HG02970 (cell line): ENCODE data around the gene CNOT2.

Source experiments
- ATAC-seq: cut with Tn5 transposase; IDR thresholded peaks from one replicate; pipeline ENCODE4 v1.9.1; 2021; ENCODE audit warnings: mild to moderate bottlenecking, moderate library complexity, moderate number of reproducible peaks; ENCODE audit not compliant: unreplicated experiment, low FRiP score

CNOT2 gene

DNA sequence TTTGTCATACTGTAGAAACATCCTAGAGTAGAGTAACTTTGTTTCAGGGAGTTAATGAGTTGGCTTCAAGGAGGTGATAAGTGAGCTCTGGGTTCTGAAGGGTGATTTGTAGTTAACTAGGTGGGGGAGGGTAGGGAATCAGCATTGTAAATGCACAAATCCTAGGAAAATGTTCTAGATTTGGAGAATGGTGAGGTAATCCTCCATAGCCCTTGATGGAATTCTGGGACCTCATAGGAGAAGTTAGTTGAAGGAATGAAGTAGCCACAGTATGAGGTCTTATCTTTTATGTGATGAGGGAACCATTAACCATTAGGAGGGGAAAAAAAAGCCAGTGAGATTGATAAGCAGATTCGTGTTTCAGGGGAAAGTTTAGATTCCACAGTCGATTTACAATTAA is 8.0 kb downstream of the CNOT2 start:
- ATAC-seq = no peak

DNA sequence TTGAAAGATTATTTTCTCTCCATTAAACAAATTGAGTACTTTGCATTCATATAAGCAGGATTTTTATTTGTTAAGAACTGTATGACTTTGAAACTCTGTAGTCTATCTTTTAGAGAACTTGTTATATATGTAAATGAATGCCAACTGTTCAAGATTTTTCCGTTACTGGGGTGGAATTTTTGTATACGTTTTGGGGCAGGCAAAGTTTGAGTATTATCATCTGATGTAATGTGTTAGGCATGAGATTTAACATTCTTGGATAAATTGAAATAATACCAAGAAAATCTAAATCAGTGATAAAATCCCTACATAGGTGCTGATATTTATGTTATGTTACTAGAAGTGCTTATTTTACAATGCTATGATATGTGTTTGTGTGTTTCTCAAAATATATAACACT is 8.4 kb downstream of the CNOT2 start:
- ATAC-seq = no peak

DNA sequence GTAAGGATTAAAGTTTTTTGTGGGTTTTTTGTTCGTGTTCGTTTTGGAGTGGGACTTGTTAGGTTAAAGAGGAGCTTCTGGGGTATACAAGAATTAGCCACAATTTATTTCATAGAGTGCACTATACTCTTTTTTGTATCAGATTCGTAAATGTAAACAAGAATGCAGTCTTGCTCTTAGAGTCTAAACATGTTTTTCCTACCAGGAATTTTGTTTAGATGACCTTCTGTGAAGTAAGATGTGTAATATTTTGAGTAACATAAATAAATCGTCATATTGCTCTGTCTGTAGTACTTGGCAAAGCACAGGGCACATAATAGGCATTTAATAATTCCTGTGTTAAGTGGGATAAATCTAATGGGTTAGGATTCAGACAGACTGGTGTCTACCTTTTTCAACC is 9.6 kb downstream of the CNOT2 start:
- no peak for ATAC-seq

DNA sequence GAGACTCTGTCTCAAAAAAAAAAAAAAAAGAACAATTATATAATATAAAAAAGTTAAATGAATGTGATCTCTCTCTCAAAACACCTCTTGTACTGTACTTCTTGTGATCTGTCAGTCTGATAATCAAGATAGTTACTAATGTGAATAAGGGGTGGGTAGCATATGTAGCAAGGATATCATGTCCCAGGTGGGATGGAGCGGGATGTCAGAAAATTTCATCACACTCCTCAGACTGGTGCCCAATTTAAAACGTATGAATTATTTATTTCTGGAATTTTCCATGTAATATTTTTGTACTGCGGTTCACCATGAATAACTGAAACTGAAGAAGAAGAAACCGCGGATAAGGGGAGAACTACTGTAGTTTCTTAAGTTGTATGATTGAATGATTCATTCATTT is 11.0 kb downstream of the CNOT2 start:
- ATAC-seq = no peak

DNA sequence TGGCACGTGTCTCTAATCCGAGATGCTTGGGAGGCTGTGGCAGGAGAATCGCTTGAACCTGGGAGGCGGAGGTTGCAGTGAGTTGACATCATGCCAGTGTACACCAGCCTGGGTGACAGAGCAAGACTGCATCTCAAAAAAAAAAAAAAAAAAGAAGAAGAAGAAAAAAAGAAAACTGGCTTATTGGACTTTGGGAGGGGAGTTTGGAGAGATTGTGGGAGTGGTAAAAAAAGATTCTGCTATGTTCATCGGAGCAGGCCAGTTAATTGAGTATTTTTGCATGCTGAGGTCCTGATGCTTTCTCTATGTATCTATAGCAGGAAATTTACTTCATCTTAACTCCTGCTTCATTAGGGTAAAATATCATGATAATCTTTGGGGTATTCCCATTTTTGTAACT is 11.6 kb downstream of the CNOT2 start:
- no peak for ATAC-seq

DNA sequence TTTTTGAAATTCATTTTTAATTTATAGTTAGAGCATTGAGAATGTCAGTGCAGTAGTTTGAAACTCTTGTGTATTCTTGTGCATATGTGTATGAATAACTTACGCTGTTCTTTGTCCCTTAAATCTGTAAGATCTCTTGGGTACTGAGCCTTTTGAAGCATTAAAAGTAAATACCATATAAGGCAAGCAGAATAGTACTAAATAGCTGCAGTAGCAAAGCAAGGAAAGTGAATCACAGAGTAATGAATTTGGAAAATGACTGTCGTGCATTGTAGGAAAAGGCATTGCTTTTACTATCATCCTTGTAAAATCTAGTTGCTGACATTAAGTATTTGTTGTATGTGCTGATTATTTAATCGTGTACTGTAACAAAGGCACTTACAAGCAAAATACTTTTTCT is 12.1 kb downstream of the CNOT2 start:
- no peak for ATAC-seq

DNA sequence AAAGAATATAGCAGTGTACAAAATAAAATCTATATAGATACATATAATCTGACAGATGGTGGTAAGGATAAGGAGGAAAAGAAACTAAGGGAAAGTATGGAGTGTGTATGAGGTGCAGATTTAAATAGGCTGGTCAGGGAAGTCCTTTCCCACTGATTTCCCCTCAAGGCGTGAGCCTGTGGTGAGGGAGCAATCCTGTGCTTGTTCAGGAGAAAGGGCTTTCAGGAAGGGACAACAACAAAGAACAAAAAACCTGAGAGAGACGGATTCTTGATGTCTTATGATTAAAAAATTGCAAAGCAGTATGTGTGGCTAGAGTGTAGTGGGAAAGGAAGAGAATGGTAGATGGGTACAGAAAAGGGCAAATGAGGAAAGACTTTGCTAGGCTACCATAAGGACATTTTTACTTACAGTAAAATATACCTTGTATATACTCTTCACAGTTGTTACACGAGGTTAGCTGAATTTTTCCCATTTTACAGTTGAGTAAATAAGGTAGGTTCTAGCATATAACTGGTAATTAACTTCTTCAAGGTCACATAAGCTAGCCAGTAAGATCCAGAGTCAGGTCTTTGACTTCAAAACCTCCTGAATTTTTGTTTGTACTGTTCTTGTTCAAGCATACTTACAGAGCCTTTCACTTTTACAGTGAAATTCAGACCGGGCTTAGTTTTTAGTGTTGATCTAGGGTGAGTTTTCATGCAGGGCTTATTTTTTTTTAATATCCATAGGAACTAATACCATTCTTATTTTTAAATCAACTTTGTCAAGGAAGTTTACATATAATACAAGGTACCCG is 15.6 kb downstream of the CNOT2 start:
- no peak for ATAC-seq

DNA sequence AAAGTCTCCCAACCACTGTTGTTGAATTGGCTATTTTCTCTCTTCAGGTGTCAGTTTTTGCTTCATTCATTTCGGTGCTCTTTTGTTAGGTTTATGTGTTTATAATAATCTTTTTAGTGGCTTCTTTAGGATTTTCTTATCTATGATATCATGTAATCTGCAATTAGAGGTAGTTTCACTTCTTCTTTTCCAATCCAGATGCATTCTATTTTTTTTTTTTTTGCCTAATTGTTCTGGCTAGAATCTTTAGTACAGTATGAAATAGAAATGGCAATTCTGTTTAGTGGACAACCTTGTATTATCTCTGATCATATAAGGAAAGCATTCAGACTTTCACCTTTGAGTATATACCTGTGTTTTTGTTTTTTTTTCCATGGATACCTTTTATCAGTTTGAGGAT is 17.4 kb downstream of the CNOT2 start:
- ATAC-seq = no peak

DNA sequence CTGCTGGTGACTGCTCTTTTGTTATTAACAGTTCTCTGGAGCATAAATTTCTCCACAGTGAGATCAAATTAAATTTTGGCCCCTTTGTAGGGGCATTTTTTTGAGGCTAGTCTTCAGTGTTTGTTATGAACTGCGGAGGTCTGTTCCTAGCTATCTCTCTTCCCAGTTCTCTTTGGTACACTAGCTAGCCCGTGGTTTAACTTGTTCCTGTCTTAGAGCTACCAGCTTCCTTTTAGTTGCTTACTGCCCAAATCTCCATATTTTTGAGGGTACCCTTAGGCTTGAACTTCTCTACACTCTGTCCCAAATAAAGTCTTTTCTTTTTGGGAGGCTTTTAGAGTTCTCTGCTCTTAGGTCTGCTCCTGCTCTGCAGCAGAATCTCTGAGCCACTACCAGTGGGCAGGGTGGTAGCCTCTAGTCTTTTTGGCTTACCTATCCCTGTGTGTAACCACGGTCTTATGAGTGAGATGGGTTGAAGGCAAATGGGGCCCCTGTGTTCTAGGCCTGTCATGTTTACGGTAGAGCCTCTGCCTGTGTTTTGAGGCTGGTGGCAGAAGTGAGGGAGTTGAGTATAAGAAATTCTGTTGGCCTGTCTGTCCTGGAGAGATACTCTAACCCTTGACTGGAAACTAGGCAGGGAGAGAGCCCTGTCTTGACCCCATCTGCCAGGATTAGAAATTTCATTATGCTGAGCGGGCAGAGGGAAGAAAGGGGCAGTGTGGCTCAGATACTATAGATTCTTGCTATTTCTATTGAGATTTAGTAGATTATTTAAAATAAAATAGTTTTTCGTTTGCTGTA is 21.0 kb downstream of the CNOT2 start:
- ATAC-seq = no peak

DNA sequence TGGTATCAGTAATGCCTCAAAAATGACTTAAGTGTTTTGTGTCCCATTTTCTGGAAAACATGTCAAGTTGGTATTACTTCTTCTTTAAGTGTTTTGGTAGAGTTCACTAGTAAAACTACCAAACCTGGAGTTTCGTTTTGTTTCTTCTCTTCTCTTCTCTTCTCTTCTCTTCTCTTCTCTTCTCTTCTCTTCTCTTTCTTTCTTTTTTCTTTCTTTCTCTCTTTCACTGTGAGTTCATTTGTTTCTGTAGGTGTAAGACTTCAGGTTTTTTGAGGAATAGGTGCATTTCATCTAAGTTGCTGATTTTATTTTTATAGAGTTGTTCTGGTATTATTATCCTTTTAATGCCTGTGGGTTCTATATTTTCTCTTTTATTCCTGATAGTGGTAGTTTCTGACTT is 21.9 kb downstream of the CNOT2 start:
- ATAC-seq = no peak

DNA sequence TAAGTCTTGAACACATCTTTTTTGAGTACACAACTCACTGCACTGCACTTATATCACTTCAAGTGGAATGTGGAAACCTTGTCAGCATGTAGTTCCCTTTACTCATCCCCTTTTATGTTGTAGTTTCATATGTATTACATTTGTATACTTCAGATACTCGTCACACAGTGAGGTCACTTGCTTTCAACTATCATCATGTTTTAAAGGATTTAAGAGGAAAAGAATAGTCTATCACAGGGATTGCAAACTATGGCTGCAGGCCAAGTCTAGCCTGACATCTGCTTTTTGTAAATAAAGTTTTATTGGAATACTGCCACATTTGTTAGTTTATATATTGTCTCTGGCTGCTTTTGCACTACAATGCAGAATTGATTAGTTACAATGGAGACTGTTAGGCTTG is 24.3 kb downstream of the CNOT2 start:
- no peak for ATAC-seq

DNA sequence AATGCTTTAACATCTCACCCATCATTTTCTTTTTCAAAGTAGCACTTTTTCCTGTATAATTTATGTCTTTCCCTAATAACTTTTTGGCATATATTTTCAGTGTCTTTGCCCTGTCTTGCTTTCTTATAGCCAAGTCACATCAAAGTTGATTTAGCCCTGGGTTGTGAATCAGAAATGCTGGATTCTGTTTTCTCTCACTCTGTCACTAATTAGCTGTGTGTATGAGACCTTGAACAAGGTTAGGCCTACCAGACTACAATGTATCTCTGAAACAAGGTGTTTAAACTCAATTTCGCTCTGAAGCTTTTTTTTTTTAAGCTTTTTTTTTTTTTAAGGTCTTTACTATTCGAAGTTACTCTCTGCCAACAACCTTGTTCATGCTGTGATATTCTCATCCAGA is 25.7 kb downstream of the CNOT2 start:
- no peak for ATAC-seq

DNA sequence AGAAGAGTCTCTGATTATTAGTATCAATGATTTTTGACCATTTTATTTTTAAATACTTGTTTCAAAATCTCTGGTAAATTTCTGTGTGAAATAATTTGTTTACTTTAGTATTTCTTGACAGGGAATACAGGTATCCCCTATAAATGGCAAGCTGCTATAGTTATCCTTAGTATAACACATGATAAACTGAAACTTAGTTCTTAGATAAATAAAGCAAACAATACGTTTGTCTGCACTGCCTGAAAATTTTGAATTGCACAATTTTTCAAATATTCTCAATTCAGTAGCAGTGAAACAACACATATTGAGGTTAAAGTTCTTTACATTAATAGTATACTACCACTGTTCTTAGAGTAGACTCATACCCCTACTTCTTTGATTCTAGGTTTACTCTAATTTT is 26.9 kb downstream of the CNOT2 start:
- no peak for ATAC-seq

DNA sequence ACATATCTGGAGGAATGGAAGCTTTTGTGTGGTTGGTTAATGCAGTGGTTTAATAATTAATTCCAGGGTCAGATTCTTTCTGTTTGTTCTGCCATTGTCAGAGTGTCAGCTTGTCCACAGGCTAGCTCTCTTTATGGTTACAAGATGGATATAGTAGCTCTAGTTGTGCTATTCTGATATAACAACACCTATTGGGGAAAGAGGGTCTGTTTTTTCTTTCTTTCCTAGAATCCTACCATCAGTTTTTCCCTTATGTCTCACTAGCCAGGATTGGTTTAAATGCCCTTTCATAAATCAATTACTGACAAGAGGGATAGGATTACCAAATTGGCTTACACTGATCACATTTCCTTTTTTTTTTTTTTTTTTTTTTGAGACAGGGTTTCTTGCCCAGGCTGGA is 27.8 kb downstream of the CNOT2 start:
- ATAC-seq = no peak

DNA sequence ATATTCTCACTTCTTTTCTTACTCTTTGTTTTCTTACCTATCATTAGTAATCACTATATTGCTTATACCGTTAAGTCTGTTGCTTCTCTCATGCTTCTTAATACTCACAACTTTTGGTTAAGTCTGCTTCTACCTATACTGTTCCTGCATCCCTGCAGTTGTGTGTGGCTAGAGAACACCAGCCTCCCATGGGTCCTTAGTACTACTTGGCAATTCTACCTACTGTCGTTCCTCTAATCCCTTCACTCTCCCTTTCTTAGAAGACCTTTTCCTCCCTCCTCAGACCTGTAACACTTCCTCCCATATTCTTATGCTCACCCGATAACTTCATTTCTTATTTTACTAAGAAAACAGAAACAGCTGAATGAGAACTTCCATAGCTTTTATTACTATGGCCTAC is 29.3 kb downstream of the CNOT2 start:
- no peak for ATAC-seq

DNA sequence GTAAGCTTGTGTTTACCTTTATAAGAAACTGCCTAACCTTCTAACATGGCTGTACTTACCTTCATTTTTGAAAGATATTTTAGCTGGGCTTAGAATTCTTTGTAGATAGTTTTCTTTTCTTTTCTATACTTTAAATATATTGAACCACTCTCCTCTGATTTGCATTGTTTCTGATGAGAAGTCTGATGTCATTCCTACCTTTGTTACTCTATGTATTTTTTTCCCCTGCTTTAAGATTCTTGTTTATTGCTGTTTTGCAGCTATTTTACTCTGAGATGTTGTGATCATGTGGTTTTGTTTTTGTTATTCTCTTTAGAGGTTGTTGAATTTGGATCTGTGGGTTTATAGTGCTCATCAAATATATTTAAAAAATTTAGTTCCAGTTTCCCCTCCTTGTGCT is 31.8 kb downstream of the CNOT2 start:
- no peak for ATAC-seq

DNA sequence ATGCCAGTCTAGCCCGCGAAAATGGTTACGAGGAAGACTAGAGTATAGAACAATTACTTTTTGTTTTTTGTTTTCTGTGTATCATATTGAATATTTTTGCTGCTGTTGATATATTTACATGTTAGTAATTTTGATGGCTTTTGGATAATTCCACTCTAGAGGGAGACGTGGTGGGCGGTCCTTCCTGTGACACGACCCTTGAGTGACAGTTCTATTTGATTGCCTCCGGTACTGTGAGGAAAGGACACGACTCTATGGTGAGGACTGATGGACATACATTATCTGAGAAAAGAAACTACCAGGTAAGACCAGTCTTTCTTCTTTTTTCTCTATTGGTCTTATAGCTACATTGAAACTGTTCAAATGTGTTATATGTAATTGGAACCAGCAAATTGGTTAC is 34.7 kb downstream of the CNOT2 start:
- no peak for ATAC-seq

DNA sequence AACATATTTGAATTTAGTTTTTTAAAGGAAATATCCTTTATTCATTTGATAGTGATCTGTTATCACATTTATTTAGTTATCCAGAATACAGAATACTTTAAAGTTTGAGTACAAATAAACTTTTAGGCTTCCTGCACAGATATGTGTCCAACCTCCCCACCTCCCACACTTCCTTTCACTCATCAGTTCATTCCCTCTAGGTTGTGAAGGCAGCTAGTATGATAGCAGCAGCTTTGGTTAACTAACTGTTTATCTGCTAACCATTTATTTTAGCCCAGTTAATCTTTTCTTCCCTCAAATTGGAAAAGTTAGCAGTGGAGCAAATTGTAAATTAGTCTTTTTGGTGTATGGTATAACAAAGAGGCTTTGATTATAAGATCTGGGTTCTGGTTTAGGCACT is 35.7 kb downstream of the CNOT2 start:
- ATAC-seq = no peak

DNA sequence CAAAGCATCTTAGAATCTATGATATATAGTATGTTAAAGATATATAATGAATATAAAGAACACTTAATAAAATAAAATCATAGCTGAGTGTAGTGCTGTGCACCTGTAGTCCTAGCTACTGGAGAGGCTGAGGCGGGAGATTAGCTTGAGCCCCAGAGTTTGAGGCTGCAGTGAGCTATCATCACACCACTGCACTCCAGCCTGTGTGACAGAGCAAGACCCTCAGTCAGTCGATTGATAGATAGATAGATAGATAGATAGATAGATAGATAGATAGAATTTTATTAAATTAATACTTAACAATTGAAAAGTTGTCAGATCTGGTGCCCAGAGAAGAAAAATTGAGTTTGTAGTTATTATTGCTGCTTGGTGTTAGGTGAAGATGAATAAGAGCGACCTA is 40.0 kb downstream of the CNOT2 start:
- ATAC-seq = no peak

DNA sequence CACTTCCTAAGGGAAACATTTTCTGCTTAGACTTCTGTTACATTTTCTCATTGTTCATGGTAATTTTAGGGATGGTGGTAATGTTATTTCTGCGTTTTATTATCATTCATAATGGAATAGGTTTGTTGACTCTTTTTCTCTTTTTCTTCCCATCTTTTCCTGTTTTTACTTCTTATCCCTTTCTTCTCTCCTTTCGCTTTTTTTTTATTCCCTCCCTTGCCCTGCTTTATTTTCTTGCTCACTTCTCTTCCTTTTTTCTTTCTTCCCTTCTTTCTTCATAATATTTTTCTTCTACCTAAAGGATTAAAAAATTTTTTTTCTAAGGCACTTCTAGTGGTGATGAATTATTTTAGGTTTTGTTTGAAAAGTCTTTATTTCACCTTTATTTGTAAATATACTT is 45.6 kb downstream of the CNOT2 start:
- no peak for ATAC-seq

DNA sequence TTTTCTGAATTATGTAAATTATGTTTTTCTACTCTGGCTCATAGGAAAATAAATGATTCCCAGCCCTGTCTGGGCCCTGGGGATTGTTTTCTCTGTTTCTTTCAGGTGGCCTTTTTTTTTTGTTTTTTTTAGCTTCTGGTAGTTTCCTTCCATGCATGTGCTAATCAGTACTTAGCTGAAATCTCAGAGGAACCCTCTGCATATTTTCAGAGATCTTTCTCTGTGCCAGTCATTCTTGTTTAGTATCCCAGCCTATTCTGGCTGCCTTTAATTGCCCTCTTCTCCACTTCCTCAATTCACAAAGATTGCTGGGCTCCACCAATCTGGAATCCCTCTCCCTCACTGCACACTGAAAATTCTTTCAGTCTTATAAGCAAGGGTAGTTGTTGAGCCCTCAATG is 46.9 kb downstream of the CNOT2 start:
- no peak for ATAC-seq
